GM18867 (cell line): Measurements from ENCODE around the gene SHQ1.
A peak's percentile ranks its signal among the peaks of the same experiment; 100 is the strongest.

Source experiments
- ATAC-seq: cut with Tn5 transposase; IDR thresholded peaks from one replicate; pipeline ENCODE4 v1.9.1; 2021; ENCODE audit warnings: mild to moderate bottlenecking, moderate library complexity; ENCODE audit not compliant: unreplicated experiment

The SHQ1 gene

GRCh38 chr3:72855001-72855400 is 6.8 kb upstream of the SHQ1 start:
- ATAC-seq, result no peak

- ATAC-seq, result peak; percentile 49
Observed at GRCh38 chr3:72848703-72849081, 447 bp upstream of the SHQ1 start.

- ATAC-seq, result no peak
Observed at GRCh38 chr3:72847282-72847681, 963 bp downstream of the SHQ1 start.

- ATAC-seq, result no peak
Observed at GRCh38 chr3:72846166-72846565, 2.1 kb downstream of the SHQ1 start.

GRCh38 chr3:72844436-72844993 is 3.7 kb downstream of the SHQ1 start:
- ATAC-seq, result peak; percentile 20

- no peak for ATAC-seq
Observed at GRCh38 chr3:72839057-72839456, 9.2 kb downstream of the SHQ1 start.

- no peak for ATAC-seq
Observed at GRCh38 chr3:72836923-72837322, 11.3 kb downstream of the SHQ1 start.

GRCh38 chr3:72836416-72836815 is 11.8 kb downstream of the SHQ1 start:
- no peak for ATAC-seq

- no peak for ATAC-seq
Observed at GRCh38 chr3:72830452-72831223, 17.6 kb downstream of the SHQ1 start.

- ATAC-seq, result no peak
Observed at GRCh38 chr3:72829701-72830100, 18.5 kb downstream of the SHQ1 start.

- peak; percentile 36 for ATAC-seq
Observed at GRCh38 chr3:72821161-72821781, 27.0 kb downstream of the SHQ1 start.

- no peak for ATAC-seq
Observed at GRCh38 chr3:72820415-72820814, 27.8 kb downstream of the SHQ1 start.

GRCh38 chr3:72818905-72819304 is 29.3 kb downstream of the SHQ1 start:
- ATAC-seq, result no peak

- ATAC-seq, result no peak
Observed at GRCh38 chr3:72818092-72818773, 30.0 kb downstream of the SHQ1 start.

GRCh38 chr3:72816862-72817355 is 31.3 kb downstream of the SHQ1 start:
- peak; percentile 59 for ATAC-seq

- ATAC-seq, result peak; percentile 42
Observed at GRCh38 chr3:72814308-72814707, 33.9 kb downstream of the SHQ1 start.

GRCh38 chr3:72812201-72812600 is 36.0 kb downstream of the SHQ1 start:
- no peak for ATAC-seq

GRCh38 chr3:72811571-72811970 is 36.7 kb downstream of the SHQ1 start:
- ATAC-seq, result no peak

- ATAC-seq, result no peak
Observed at GRCh38 chr3:72810659-72811434, 37.4 kb downstream of the SHQ1 start.

GRCh38 chr3:72810063-72810462 is 38.2 kb downstream of the SHQ1 start:
- no peak for ATAC-seq

- no peak for ATAC-seq
Observed at GRCh38 chr3:72804361-72804760, 43.9 kb downstream of the SHQ1 start.
